ENCODE results near the gene SLC6A17. TPM values are rescaled to one million over a fixed set of nuclear protein-coding genes. Genes with fewer than 3 reads are reported as not detected.

The SLC6A17 gene
- total RNA-seq, 1 experiment from 2014 or later = not detected

Other genes with a start within 250 kb of the SLC6A17 start
- gene CSF1, start 239.6 kb upstream of the SLC6A17 start, total RNA-seq (2014; rRNA removed; shearing (Covaris generic)) = 0.58 and 0.77 TPM in 2 replicates
- gene AHCYL1, start 165.7 kb upstream of the SLC6A17 start, total RNA-seq (2014; rRNA removed; shearing (Covaris generic)) = 41.5 and 44.4 TPM in 2 replicates
- 30.3 and 35.1 TPM in 2 replicates for gene STRIP1, start 115.9 kb upstream of the SLC6A17 start, total RNA-seq (2014; rRNA removed; shearing (Covaris generic))
- gene ALX3, start 79.8 kb upstream of the SLC6A17 start, total RNA-seq (2014; rRNA removed; shearing (Covaris generic)) = not detected in 2 replicates
- gene UBL4B, start 38.1 kb upstream of the SLC6A17 start, total RNA-seq (2014; rRNA removed; shearing (Covaris generic)) = not detected in 2 replicates
- gene KCNC4, start 59.8 kb downstream of the SLC6A17 start, total RNA-seq (2014; rRNA removed; shearing (Covaris generic)) = 0.61 and 0.99 TPM in 2 replicates
- 56.5 and 66.1 TPM in 2 replicates for gene RBM15, start 188.9 kb downstream of the SLC6A17 start, total RNA-seq (2014; rRNA removed; shearing (Covaris generic))
- gene SLC16A4, start 240.5 kb downstream of the SLC6A17 start, total RNA-seq (2014; rRNA removed; shearing (Covaris generic)) = 4.7 and 4.9 TPM in 2 replicates

All from SJCRH30 (cell line).